HG03175 (cell line): Measurements from ENCODE around the gene ACLY.
"Not testable (repeated sequence)": the region's sequence is repeated elsewhere in the genome, so short reads cannot be mapped to it uniquely, and the experiment has no call there.

Source experiments
- ATAC-seq: cut with Tn5 transposase; IDR thresholded peaks from one replicate; pipeline ENCODE4 v1.9.1; 2021; ENCODE audit warnings: mild to moderate bottlenecking, moderate library complexity; ENCODE audit not compliant: unreplicated experiment

Gene ACLY

DNA sequence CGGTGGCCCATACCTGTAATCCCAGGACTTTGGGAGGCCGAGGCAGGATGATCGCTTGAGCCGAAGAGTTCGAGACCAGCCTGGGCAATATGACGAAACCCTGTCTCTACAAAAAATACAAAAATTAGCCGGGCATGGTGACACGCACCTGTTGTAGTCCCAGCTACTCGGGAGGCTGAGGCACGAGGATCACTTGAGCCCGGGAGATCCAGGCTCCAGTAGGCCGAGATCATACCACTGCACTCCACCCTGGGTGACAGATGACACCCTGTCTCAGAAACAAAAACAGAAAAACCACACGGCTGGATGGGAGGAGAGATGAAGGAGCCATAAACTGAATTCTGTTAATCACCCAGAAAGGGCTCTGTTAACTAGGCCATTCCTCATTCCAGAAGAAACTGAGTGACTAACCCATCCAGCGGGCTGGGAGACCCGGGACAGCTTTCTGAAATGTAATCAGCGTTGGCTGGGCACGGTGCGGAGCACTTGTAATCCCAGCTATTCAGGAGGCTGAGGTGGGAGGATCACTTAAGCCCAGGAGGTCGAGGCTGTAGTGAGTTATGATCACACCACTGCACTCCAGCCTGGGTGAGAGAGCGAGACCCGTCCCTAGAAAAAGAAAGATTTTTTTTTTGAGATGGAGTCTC lies 82.1 kb downstream of the ACLY start:
- ATAC-seq = no peak

DNA sequence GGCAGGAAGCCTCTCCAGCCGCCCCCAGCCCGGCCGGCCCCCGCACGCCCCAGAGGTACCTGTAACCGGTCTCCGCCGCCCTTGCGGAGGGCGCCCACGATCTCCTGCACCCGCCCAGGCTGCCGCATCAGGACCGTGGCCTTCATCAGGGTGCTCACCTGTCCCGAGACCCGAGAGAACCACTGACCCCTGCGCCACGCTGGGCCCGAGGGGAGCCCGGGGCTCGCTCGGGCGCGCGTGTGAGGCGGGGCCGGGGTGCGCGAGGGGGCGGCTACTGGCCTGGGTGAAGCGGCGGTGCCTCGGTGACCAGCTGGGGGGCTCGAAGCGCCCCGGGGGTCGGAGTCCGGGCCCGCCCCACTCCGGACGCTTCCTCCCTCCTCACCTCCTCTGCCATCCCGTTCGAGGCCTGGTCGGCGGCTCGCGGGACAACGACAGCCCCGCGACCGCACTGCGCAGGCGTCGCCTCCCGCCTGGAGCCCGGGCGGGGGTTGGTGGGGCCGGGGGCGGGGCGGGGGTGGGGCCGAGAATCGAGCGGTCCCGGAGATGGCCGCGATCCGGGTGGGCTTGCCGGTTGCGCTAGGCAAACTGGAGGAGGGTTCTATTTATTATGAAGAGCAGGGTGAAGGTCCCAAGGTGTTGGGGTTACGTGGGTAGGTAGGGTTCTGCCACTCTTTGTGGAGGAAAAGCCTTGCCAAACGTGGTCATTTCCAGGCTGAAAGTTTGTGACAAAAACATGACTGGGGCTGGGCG lies 82.8 kb downstream of the ACLY start, which contains the start of gene NT5C3B:
NT5C3B (minus strand) TSS at position 433 of the 750 bp plus-strand sequence; CDS start at position 394, 39 bp downstream.
- peak; percentile 63 for ATAC-seq

DNA sequence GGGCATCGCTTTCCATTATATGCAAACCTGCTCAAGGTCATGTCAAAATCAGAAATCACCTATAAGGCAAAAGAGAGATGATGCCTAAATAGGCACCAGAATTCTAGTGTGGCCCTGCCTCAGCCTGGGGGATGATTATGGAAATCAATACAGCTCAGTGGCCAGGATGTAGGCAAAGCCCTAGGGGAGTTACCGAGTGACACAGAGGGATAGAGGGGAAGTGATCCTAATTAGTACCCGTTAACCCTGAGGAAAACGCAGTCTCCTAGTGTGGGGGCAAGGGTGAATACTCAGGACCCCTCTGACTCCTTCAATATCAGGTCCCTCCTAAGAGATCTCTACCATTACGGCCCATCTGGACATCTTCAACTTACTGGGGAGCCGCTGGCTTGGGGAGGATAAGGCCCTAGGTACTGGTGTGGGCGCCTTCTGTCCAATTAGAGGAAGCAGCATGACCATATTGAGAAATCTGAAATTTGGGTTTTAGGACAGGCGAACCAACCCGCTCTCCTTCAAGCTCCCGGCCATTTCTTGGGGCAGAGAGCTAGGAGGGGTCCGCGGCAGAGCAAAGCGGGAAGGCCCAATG lies 83.4 kb downstream of the ACLY start:
- peak; percentile 38 for ATAC-seq

DNA sequence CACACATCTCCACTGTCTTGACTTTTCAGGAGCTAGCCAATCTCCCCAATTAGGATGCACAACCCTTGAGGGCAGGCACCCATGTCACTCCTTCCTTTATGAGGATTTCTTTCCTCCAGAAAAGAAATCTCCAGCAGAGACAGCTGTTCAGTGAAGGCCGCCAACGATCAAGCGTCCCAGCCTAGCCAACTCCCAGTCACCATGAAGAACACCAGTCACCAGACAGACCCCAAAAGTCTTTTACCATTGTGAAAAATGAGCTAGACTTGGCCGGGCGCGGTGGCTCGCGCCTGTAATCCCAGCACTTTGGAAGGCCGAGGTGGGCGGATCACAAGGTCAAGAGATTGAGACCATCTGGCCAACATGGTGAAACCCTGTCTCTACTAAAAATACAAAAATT lies 88.8 kb downstream of the ACLY start:
- not testable (repeated sequence) for ATAC-seq

DNA sequence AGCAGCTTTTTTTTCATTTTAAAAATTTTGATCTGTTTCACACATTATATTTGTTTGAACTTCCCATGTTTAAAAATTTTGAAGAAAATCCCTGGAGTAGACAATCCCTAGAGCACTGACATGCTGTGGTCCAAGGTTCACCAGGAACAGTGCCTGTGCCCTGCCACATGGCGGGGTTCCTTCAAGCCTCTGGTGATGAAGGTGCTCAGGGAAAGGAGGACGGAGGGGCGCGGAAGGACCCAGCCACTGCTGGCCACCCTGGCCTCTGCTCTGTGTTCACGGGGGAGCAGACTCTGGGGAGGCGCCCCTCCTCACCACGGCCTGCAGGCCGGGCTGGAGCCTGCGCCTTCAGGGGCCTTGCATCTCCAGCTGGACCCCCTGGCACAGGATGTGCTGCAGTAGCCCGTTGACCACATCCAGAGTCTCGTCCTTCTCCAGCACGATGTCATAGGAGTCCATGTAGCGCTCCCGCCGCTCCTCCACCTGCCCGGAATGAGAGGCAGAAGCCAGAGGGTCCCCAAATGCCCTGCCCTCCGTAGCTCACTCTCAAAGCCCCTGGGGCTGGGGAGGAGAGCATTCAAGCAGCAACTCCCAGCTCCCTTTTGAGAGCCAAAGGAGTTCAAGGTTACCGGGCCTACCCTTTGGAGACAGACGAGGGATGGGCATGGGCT lies 93.4 kb downstream of the ACLY start:
- ATAC-seq = no peak

DNA sequence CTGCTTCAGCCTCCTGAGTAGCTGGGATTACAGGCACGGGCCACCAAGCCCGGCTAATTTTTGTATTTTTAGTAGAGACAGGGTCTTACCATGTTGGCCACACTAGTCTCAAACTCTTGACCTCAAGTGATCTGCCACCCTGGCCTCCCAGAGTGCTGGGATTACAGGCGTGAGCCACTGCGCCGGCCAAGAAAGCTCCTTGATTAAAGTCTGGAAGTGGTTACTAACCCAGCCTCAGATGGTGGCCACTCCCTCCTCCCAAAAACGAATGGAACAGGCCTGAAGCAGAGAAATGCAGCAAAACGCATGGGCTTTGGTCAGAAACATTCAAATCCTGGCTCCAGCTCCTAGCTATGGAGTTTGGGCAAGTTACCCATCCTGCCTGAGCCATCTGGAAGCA lies 94.7 kb downstream of the ACLY start:
- ATAC-seq = no peak

DNA sequence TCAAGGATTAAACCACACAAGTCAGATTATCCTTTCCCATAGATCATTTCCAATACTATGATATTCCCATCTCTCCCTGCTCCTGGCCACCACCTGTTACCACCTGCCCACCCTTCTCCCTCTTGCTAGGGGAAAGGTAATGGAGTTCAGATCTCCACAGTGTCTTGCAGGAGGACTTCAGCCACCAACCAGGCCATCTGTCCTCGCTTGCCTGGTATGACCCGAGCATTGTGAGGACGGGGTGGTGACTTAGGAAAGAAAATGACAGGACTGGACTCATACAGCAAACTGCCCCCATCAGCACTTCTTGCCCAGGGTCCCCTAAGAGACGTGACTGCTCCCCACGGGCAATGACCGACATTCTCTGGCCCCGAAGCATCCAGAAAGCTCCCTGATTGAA lies 95.2 kb downstream of the ACLY start:
- no peak for ATAC-seq

DNA sequence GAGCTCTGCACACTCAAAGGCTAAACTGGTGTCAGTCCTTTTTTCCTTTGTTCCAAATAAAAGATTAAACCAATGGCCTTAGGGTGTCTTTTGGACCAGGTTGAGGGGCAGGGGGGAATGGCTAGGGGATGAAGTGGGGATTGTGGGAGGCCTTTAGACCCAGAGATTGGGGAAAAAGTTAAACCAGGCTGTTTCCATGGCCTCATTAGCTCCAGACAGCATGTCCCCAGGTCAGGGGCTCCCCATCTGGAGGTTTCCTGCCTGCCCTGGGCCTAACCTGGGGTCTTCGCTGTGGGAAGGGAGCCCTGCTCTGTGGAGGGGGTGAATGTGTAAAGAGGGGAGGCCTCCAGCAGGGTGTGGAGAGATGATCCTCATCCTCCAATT lies 95.6 kb downstream of the ACLY start:
- ATAC-seq = no peak

DNA sequence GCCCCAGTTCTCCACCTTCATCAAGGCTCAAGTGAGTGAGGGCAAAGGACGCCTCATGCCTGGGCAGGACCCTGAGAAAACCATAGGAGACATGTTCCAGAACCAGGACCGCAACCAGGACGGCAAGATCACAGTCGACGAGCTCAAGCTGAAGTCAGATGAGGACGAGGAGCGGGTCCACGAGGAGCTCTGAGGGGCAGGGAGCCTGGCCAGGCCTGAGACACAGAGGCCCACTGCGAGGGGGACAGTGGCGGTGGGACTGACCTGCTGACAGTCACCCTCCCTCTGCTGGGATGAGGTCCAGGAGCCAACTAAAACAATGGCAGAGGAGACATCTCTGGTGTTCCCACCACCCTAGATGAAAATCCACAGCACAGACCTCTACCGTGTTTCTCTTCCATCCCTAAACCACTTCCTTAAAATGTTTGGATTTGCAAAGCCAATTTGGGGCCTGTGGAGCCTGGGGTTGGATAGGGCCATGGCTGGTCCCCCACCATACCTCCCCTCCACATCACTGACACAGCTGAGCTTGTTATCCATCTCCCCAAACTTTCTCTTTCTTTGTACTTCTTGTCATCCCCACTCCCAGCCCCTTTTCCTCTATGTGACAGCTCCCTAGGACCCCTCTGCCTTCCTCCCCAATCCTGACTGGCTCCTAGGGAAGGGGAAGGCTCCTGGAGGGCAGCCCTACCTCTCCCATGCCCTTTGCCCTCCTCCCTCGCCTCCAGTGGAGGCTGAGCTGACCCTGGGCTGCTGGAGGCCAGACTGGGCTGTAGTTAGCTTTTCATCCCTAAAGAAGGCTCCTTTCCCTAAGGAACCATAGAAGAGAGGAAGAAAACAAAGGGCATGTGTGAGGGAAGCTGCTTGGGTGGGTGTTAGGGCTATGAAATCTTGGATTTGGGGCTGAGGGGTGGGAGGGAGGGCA lies 96.3 kb downstream of the ACLY start:
- no peak for ATAC-seq

DNA sequence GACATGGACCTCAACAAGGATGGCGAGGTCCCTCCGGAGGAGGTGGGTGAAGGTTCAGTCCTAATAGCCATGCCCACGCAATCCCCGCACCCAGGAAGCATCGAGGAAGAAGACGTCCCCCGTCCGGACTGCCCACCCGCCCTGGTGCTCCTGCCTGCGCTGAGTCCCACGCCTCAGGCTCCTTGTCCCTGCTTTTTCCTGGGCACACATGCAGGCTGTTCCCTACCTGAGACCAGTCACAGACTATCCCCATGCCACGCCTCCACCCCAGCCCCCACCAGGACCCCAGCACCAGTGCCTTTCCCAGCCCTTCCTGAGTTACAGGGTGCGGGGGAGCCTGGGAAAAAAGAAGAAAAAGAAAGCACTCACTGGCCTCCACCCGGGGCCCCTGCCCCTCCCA lies 97.0 kb downstream of the ACLY start:
- no peak for ATAC-seq

DNA sequence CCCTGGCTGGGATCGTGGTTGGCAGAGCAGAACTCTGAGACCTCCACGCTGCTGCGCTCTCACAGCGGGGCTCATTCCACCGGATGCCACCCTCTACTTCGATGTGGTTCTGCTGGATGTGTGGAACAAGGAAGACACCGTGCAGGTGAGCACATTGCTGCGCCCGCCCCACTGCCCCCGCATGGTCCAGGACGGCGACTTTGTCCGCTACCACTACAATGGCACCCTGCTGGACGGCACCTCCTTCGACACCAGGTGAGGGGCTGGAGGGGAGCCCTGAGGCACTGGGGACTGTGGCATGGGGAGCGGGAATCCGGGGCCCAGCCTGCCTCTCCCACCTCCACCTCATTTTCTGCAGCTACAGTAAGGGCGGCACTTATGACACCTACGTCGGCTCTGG lies 100.7 kb downstream of the ACLY start:
- no peak for ATAC-seq
